ENCODE results near the gene PLAC8.
A peak's percentile ranks its signal among the peaks of the same experiment; 100 is the strongest.
"Not testable (repeated sequence)": the region's sequence is repeated elsewhere in the genome, so short reads cannot be mapped to it uniquely, and the experiment has no call there.

Gene PLAC8

GRCh38 chr4:83096397-83096796 lies 18.1 kb downstream of the PLAC8 start:
- DNase-seq (no peak), ATAC-seq (no peak)
- H3K4me3 Mint-ChIP-seq, result no peak overlapping the region
- peaks cover 7 to 12% of the 10 kb centered on the region in 2 donors for H3K9me3 Mint-ChIP-seq
- no peaks in the 10 kb centered on the region for H3K27me3 Mint-ChIP-seq
- H3K4me1 Mint-ChIP-seq, result peaks cover 64% of the 10 kb centered on the region
- H3K27ac Mint-ChIP-seq, result no peak overlapping the region

GRCh38 chr4:83093060-83093640 lies 21.4 kb downstream of the PLAC8 start:
- peaks cover 0 to 4% of the 10 kb centered on the region in 2 donors for H3K9me3 Mint-ChIP-seq
- no peak for ATAC-seq
- peaks cover 41% of the 10 kb centered on the region for H3K4me1 Mint-ChIP-seq
- H3K4me3 Mint-ChIP-seq, result no peak overlapping the region
- H3K27me3 Mint-ChIP-seq, result no peaks in the 10 kb centered on the region
- H3K27ac Mint-ChIP-seq, result no peak overlapping the region
- DNase-seq, result no peak

- DNase-seq, result no peak
- Mint-ChIP-seq H3K27ac (peak overlapping the region in 1 of 2 donors; percentile 11), H3K4me1 (peaks cover 16% of the 10 kb centered on the region), H3K9me3 (peaks cover 0 to 4% of the 10 kb centered on the region in 2 donors), H3K27me3 (no peaks in the 10 kb centered on the region), H3K4me3 (no peak overlapping the region)
- ATAC-seq, result no peak
Measured at GRCh38 chr4:83089410-83090157, 24.9 kb downstream of the PLAC8 start.

- not testable (repeated sequence) for H3K9me3 Mint-ChIP-seq, H3K4me3 Mint-ChIP-seq, H3K27me3 Mint-ChIP-seq, DNase-seq, H3K27ac Mint-ChIP-seq, ATAC-seq
- peaks cover 33% of the 10 kb centered on the region for H3K4me1 Mint-ChIP-seq
Measured at GRCh38 chr4:83084956-83085355, 29.6 kb downstream of the PLAC8 start.

GRCh38 chr4:83083925-83084475 lies 30.5 kb downstream of the PLAC8 start:
- DNase-seq (peak; percentile 30 to 53), ATAC-seq (peak; percentile 93)
- peak overlapping the region; percentile 6 to 18 for H3K4me3 Mint-ChIP-seq
- no peaks in the 10 kb centered on the region for H3K27me3 Mint-ChIP-seq
- no peaks in the 10 kb centered on the region for H3K9me3 Mint-ChIP-seq
- no peak overlapping the region for H3K27ac Mint-ChIP-seq
- peaks cover 33% of the 10 kb centered on the region for H3K4me1 Mint-ChIP-seq

GRCh38 chr4:83082777-83083176 lies 31.8 kb downstream of the PLAC8 start:
- Mint-ChIP-seq H3K27ac (no peak overlapping the region), H3K27me3 (no peaks in the 10 kb centered on the region), H3K4me1 (peaks cover 33% of the 10 kb centered on the region), H3K4me3 (no peak overlapping the region), H3K9me3 (no peaks in the 10 kb centered on the region)
- ATAC-seq (peak; percentile 57), DNase-seq (peak in 1 of 2 donors; percentile 35)

- H3K27me3 Mint-ChIP-seq, result no peaks in the 10 kb centered on the region
- no peaks in the 10 kb centered on the region for H3K9me3 Mint-ChIP-seq
- no peak overlapping the region for H3K27ac Mint-ChIP-seq
- peaks cover 39% of the 10 kb centered on the region for H3K4me1 Mint-ChIP-seq
- DNase-seq (no peak), ATAC-seq (no peak)
- H3K4me3 Mint-ChIP-seq, result no peak overlapping the region
Measured at GRCh38 chr4:83080561-83080960, 34.0 kb downstream of the PLAC8 start.

GRCh38 chr4:83075311-83076095 lies 39.0 kb downstream of the PLAC8 start:
- Mint-ChIP-seq H3K9me3 (no peaks in the 10 kb centered on the region), H3K27ac (no peak overlapping the region), H3K4me1 (peaks cover 8% of the 10 kb centered on the region), H3K4me3 (no peak overlapping the region), H3K27me3 (no peaks in the 10 kb centered on the region)
- ATAC-seq (no peak), DNase-seq (no peak)

- H3K4me3 Mint-ChIP-seq, result peak overlapping the region in 1 of 2 donors; percentile 11
- not testable (repeated sequence) for H3K27me3 Mint-ChIP-seq, H3K27ac Mint-ChIP-seq, H3K9me3 Mint-ChIP-seq, H3K4me1 Mint-ChIP-seq
- peak in 1 of 2 donors; percentile 60 for DNase-seq
- ATAC-seq, result peak; percentile 57
Measured at GRCh38 chr4:83074783-83075182, 39.7 kb downstream of the PLAC8 start.

- Mint-ChIP-seq H3K4me3 (peak overlapping the region; percentile 5 to 50), H3K9me3 (no peaks in the 10 kb centered on the region), H3K4me1 (peaks cover 11% of the 10 kb centered on the region), H3K27me3 (no peaks in the 10 kb centered on the region), H3K27ac (peak overlapping the region in 1 of 2 donors; percentile 43)
- DNase-seq (peak; percentile 60 to 68), ATAC-seq (peak; percentile 97)
Measured at GRCh38 chr4:83074086-83074704, 40.3 kb downstream of the PLAC8 start.

- H3K9me3 Mint-ChIP-seq, result no peaks in the 10 kb centered on the region
- H3K27ac Mint-ChIP-seq, result no peak overlapping the region
- no peak overlapping the region for H3K4me3 Mint-ChIP-seq
- ATAC-seq, result no peak
- no peaks in the 10 kb centered on the region for H3K27me3 Mint-ChIP-seq
- H3K4me1 Mint-ChIP-seq, result peaks cover 5% of the 10 kb centered on the region
- DNase-seq, result no peak
Measured at GRCh38 chr4:83071116-83071515, 43.4 kb downstream of the PLAC8 start.

GRCh38 chr4:83067058-83067639 lies 47.4 kb downstream of the PLAC8 start:
- ATAC-seq, result no peak
- no peak overlapping the region for H3K27ac Mint-ChIP-seq

GRCh38 chr4:83065266-83065665 lies 49.3 kb downstream of the PLAC8 start:
- Mint-ChIP-seq H3K4me1 (peaks cover 5% of the 10 kb centered on the region), H3K27ac (peak overlapping the region in 1 of 2 donors; percentile 48), H3K27me3 (no peaks in the 10 kb centered on the region), H3K9me3 (no peaks in the 10 kb centered on the region), H3K4me3 (no peak overlapping the region)
- DNase-seq (no peak), ATAC-seq (no peak)

More at GRCh38 chr4:83067058-83067639, 47.4 kb downstream of the PLAC8 start:
- Mint-ChIP-seq H3K9me3 (no peaks in the 10 kb centered on the region), H3K27me3 (no peaks in the 10 kb centered on the region), H3K4me1 (peaks cover 5% of the 10 kb centered on the region), H3K4me3 (no peak overlapping the region)
- DNase-seq, result no peak

- Mint-ChIP-seq H3K27me3 (no peaks in the 10 kb centered on the region), H3K4me1 (no peaks in the 10 kb centered on the region), H3K4me3 (no peak overlapping the region), H3K9me3 (no peaks in the 10 kb centered on the region), H3K27ac (no peak overlapping the region)
- ATAC-seq (no peak), DNase-seq (no peak)
Measured at GRCh38 chr4:83062739-83063138, 51.8 kb downstream of the PLAC8 start.

GRCh38 chr4:83054928-83055327 lies 59.6 kb downstream of the PLAC8 start:
- Mint-ChIP-seq H3K9me3 (no peaks in the 10 kb centered on the region), H3K4me3 (no peak overlapping the region), H3K27me3 (no peaks in the 10 kb centered on the region), H3K27ac (no peak overlapping the region), H3K4me1 (no peaks in the 10 kb centered on the region)
- no peak for ATAC-seq
- no peak for DNase-seq

Data from stimulated activated naive CD8-positive, alpha-beta T cell treated with anti-CD3 and anti-CD28 coated beads, Interleukin-15, amount 100 ng/mL, for 72 hours (primary cell).